ENCODE data around the gene TEX51.

TEX51 gene

DNA sequence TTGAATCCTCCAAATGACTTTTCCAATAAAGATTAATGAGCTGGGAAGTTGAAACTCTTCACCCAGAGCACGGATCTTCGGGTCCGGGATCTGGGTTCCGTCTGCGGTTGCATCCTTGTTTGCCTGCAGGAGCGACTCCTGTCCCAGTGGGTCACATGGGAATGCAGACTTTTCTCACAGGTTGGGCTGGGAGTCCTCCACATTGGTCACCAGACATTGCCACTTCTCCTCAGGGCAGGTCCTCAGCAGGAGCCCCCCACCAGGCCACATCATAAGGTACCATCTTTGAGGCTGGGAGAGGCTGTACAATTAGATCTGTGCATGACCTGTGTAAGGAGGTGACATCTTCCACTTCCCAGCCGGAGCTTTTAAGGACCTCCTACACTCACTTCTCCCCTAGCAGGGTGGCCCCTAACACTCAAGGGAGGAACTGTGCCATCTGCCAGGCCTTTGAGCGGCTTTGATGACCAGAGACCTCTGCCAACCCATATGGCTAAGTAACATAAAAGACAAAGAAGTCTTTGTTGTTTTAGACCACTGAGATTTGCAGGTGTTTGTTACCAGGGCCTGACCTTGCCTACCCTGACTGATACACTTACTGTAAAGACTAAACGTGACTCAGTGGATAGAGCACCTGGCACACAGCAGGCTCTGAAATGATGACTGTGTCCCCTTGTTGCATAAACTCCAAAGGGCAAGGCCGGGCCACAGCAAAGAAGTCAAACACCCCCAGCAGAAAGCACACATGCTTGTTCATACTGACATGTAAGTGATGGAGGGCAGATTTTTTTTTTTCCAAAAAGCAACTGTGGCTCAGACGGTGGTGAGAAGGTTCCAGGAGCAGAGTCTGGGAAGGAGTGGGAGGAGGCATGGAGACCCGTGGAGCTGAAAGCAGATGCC is 7.9 kb upstream of the TEX51 start:
- DNase-seq (ENCODE audit: low read depth, low spot score) = no peak

GRCh38 chr2:126891681-126892500 is 6.8 kb upstream of the TEX51 start:
- no peak for DNase-seq (ENCODE audit: low read depth, low spot score)
- no peak overlapping the region for H3K27ac ChIP-seq

More for the DNA sequence above, 7.9 kb upstream of the TEX51 start:
- no peak overlapping the region for H3K27ac ChIP-seq

- H3K27ac ChIP-seq = no peak overlapping the region
Measured at GRCh38 chr2:126893153-126893552, 5.5 kb upstream of the TEX51 start.

GRCh38 chr2:126893606-126894005 is 5.1 kb upstream of the TEX51 start:
- H3K27ac ChIP-seq = no peak overlapping the region
- no peak for DNase-seq (ENCODE audit: low read depth, low spot score)

More at GRCh38 chr2:126893153-126893552, 5.5 kb upstream of the TEX51 start:
- no peak for DNase-seq (ENCODE audit: low read depth, low spot score)

DNA sequence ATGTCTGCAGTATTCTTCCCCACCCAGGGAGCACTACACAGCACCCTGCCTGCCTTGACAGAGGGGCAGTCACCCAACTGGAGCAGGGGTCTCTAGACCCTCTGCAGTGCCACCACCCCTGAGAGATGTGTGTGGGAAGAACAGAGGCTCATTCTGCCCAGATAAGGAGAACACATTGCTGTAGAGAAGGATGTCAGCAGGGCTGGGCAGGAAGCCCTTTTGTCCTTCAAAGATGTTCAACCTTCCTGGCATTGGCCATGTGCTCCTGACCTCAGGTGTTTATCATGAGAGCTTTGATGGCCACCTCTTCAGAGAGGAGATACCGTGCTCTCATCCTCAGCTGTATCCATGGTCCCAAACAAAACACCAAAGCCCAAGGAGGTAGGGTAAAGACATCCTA is 4.6 kb upstream of the TEX51 start:
- no peak for DNase-seq (ENCODE audit: low read depth, low spot score)
- H3K27ac ChIP-seq = no peak overlapping the region

GRCh38 chr2:126894585-126895182 is 4.0 kb upstream of the TEX51 start:
- no peak for DNase-seq (ENCODE audit: low read depth, low spot score)
- no peak overlapping the region for H3K27ac ChIP-seq

DNA sequence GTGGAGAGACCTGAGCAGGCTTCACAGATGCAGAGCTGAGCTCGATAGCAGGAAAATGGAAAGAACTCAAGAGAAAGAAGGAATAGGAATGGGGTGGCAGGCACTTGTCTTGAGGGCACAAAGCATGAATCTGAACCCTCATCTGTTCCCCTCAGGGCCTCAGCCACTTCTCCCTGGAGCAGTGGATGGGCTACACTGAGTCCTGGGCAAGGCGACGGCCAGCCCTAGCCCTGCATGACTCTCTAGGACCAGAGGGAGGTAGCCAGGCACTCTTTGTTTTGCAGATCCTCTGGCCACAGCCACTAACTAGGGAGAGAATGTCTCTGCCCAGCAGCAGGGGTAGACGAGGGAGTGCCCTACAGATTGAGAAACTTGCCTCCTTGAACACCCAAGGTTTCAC is 3.4 kb upstream of the TEX51 start:
- H3K27ac ChIP-seq = no peak overlapping the region
- DNase-seq (ENCODE audit: low read depth, low spot score) = no peak

DNA sequence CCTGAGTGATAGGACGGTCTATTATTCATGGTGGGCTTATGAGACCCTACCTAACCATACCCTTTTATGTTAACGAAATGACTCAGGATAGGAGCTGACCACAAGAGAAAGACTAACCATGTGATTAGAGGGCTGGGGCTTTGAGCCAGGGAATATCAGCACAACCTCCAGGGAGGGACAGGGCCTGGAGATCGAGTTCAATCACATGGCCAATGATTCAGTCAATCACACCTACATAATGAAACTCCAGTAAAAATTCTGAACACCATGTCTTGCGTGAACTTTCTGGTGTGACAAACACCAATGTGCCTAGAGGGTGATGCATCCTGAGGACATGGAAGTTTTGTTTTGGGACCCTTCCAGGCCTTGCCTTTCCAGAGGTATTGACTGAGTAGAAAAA is 2.2 kb upstream of the TEX51 start:
- no peak for DNase-seq (ENCODE audit: low read depth, low spot score)

GRCh38 chr2:126899616-126900185 is 1.0 kb downstream of the TEX51 start:
- DNase-seq (ENCODE audit: low read depth, low spot score) = no peak
- H3K27ac ChIP-seq = no peak overlapping the region

More for the DNA sequence above, 2.2 kb upstream of the TEX51 start:
- no peak overlapping the region for H3K27ac ChIP-seq

GRCh38 chr2:126900646-126901319 is 2.1 kb downstream of the TEX51 start:
- H3K27ac ChIP-seq = no peak overlapping the region
- DNase-seq (ENCODE audit: low read depth, low spot score) = no peak

- H3K27ac ChIP-seq = no peak overlapping the region
- DNase-seq (ENCODE audit: low read depth, low spot score) = no peak
Measured at GRCh38 chr2:126901459-126901858, 2.8 kb downstream of the TEX51 start.

DNA sequence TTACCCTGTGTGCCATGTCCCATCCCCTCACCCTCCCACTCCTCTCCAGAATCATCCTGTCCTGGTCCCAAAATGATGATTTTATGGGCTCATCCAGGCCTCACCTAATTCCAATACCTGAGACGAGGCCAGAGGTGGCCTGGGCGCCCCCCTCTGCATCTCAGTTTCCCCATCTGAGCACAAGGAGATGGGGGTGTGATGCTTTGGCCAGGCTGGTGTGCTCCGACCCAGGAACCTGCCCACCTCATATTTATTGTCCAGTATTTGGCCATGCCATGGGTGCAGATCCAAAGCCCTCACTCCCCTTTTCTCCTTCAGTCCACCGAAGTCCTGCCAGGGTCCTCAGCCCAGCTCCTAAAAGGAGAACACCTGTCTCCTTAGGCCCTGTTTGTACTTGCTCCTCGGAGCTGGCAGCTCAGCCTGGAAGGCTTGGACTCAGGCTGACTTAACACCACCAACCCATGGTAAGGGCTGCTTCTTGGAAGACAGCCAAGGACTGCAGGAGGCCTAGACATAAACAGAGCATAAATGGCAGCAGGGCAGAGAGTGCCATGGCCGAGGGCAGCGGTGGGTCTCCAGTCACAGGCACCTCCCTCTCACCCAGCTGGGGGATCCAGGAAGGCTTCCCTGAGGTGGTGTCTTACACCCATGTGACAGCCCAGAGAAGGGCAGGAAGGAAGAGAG is 3.6 kb downstream of the TEX51 start:
- no peak overlapping the region for H3K27ac ChIP-seq
- DNase-seq (ENCODE audit: low read depth, low spot score) = no peak

- no peak for DNase-seq (ENCODE audit: low read depth, low spot score)
- H3K27ac ChIP-seq = no peak overlapping the region
Measured at GRCh38 chr2:126902859-126903258, 4.2 kb downstream of the TEX51 start.

DNA sequence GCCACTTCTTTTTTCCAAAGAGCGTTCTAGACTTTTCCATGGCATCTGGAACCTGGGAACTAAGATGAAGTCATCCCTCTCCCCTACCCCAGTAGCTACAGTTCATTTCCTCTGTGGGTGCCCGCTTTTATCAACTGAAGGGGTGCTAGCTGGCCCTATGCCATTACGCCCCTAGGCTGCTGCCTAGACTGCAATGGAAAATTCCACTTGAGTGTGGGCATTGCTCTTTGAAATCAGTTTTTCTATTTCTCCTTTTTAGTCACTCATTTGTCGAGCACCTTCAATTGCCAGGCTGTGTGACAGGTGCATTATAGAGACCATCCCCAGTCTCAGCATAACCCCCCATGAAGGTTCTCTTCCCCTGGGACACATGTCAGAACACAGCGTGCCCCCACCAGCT is 7.3 kb downstream of the TEX51 start:
- no peak overlapping the region for H3K27ac ChIP-seq
- no peak for DNase-seq (ENCODE audit: low read depth, low spot score)

- H3K27ac ChIP-seq = no peak overlapping the region
- no peak for DNase-seq (ENCODE audit: low read depth, low spot score)
Measured at GRCh38 chr2:126906781-126907180, 8.1 kb downstream of the TEX51 start.

- no peak overlapping the region for H3K27ac ChIP-seq
- DNase-seq (ENCODE audit: low read depth, low spot score) = no peak
Measured at GRCh38 chr2:126907671-126908070, 9.0 kb downstream of the TEX51 start.

GRCh38 chr2:126908721-126909177 is 10.1 kb downstream of the TEX51 start:
- H3K27ac ChIP-seq = no peak overlapping the region
- DNase-seq (ENCODE audit: low read depth, low spot score) = no peak

- no peak overlapping the region for H3K27ac ChIP-seq
- no peak for DNase-seq (ENCODE audit: low read depth, low spot score)
Measured at GRCh38 chr2:126909366-126909765, 10.7 kb downstream of the TEX51 start.

- no peak for DNase-seq (ENCODE audit: low read depth, low spot score)
- no peak overlapping the region for H3K27ac ChIP-seq
Measured at GRCh38 chr2:126909781-126910180, 11.1 kb downstream of the TEX51 start.
